NCI-H2196 treated with DMSO at 0.1 percent for 48 hours (cell line): ENCODE data around the gene TNFSF9.
"Not testable (repeated sequence)": the region's sequence is repeated elsewhere in the genome, so short reads cannot be mapped to it uniquely, and the experiment has no call there.

Source experiments
- DNase-seq: peaks from one replicate; lab custom pipeline; 2025; ENCODE audit not compliant: unreplicated experiment; lab: John Stamatoyannopoulos, UW

TNFSF9 gene

GRCh38 chr19:6571167-6571566, 40.3 kb downstream of the TNFSF9 start:
- no peak for DNase-seq

- DNase-seq = no peak
These were observed 41.4 kb downstream of the TNFSF9 start for GRCh38 chr19:6572217-6572616.

- no peak for DNase-seq
These were observed 42.5 kb downstream of the TNFSF9 start for GRCh38 chr19:6573350-6573749.

GRCh38 chr19:6576869-6577475, 46.1 kb downstream of the TNFSF9 start:
- no peak for DNase-seq

GRCh38 chr19:6577476-6578125, 46.8 kb downstream of the TNFSF9 start:
- no peak for DNase-seq

- no peak for DNase-seq
These were observed 48.8 kb downstream of the TNFSF9 start for GRCh38 chr19:6579450-6580178.

GRCh38 chr19:6580313-6580712, 49.5 kb downstream of the TNFSF9 start:
- DNase-seq = no peak

- not testable (repeated sequence) for DNase-seq
These were observed 52.0 kb downstream of the TNFSF9 start for GRCh38 chr19:6582515-6583484.
